ENCODE results near the gene AGK.
A peak's percentile ranks its signal among the peaks of the same experiment; 100 is the strongest.
"Not testable (repeated sequence)": the region's sequence is repeated elsewhere in the genome, so short reads cannot be mapped to it uniquely, and the experiment has no call there.

AGK gene

GRCh38 chr7:141551782-141552181 lies 572 bp downstream of the AGK start:
- DNase-seq (ENCODE audit: low read depth in 4 of 4, low spot score in 1 of 4): no peak

- no peak for DNase-seq (ENCODE audit: low read depth in 4 of 4, low spot score in 1 of 4)
Measured at GRCh38 chr7:141557360-141557759, 6.2 kb downstream of the AGK start.

GRCh38 chr7:141557831-141558531 lies 6.8 kb downstream of the AGK start:
- not testable (repeated sequence) for DNase-seq (ENCODE audit: low read depth in 4 of 4, low spot score in 1 of 4)

GRCh38 chr7:141558544-141559183 lies 7.5 kb downstream of the AGK start:
- DNase-seq (ENCODE audit: low read depth in 4 of 4, low spot score in 1 of 4): no peak

GRCh38 chr7:141559961-141560360 lies 8.8 kb downstream of the AGK start:
- DNase-seq (ENCODE audit: low read depth in 4 of 4, low spot score in 1 of 4): no peak

- DNase-seq (ENCODE audit: low read depth in 4 of 4, low spot score in 1 of 4): no peak
Measured at GRCh38 chr7:141562036-141562435, 10.8 kb downstream of the AGK start.

GRCh38 chr7:141562543-141562942 lies 11.3 kb downstream of the AGK start:
- DNase-seq (ENCODE audit: low read depth in 4 of 4, low spot score in 1 of 4): no peak

- no peak for DNase-seq (ENCODE audit: low read depth in 4 of 4, low spot score in 1 of 4)
Measured at GRCh38 chr7:141562972-141563371, 11.8 kb downstream of the AGK start.

GRCh38 chr7:141563956-141564623 lies 12.9 kb downstream of the AGK start:
- DNase-seq (ENCODE audit: low read depth in 4 of 4, low spot score in 1 of 4): peak in 2 of 4 experiments; percentile 20 to 37

- DNase-seq (ENCODE audit: low read depth in 4 of 4, low spot score in 1 of 4): no peak
Measured at GRCh38 chr7:141567432-141567831, 16.2 kb downstream of the AGK start.

- no peak for DNase-seq (ENCODE audit: low read depth in 4 of 4, low spot score in 1 of 4)
Measured at GRCh38 chr7:141568227-141568626, 17.0 kb downstream of the AGK start.

GRCh38 chr7:141571059-141571458 lies 19.8 kb downstream of the AGK start:
- DNase-seq (ENCODE audit: low read depth in 4 of 4, low spot score in 1 of 4): no peak

- DNase-seq (ENCODE audit: low read depth in 4 of 4, low spot score in 1 of 4): no peak
Measured at GRCh38 chr7:141572175-141572574, 21.0 kb downstream of the AGK start.

- no peak for DNase-seq (ENCODE audit: low read depth in 4 of 4, low spot score in 1 of 4)
Measured at GRCh38 chr7:141573511-141573910, 22.3 kb downstream of the AGK start.

- DNase-seq (ENCODE audit: low read depth in 4 of 4, low spot score in 1 of 4): no peak
Measured at GRCh38 chr7:141575164-141575563, 24.0 kb downstream of the AGK start.

GRCh38 chr7:141575654-141576448 lies 24.6 kb downstream of the AGK start:
- DNase-seq (ENCODE audit: low read depth in 4 of 4, low spot score in 1 of 4): no peak

GRCh38 chr7:141577043-141577839 lies 26.0 kb downstream of the AGK start:
- no peak for DNase-seq (ENCODE audit: low read depth in 4 of 4, low spot score in 1 of 4)

GRCh38 chr7:141579953-141580352 lies 28.7 kb downstream of the AGK start:
- not testable (repeated sequence) for DNase-seq (ENCODE audit: low read depth in 4 of 4, low spot score in 1 of 4)

GRCh38 chr7:141582063-141582462 lies 30.9 kb downstream of the AGK start:
- not testable (repeated sequence) for DNase-seq (ENCODE audit: low read depth in 4 of 4, low spot score in 1 of 4)

- DNase-seq (ENCODE audit: low read depth in 4 of 4, low spot score in 1 of 4): no peak
Measured at GRCh38 chr7:141584935-141585334, 33.7 kb downstream of the AGK start.
